K562 (cell line): ENCODE results near the gene ZNF790. TPM values are rescaled to one million over a fixed set of nuclear protein-coding genes. Genes with fewer than 3 reads are reported as not detected.
A peak's percentile ranks its signal among the peaks of the same experiment; 100 is the strongest.

Experiments
- CTBP1 ChIP-seq: fragments of 450-650 bp; IDR thresholded peaks from 2 replicates; pipeline ENCODE4 v1.6.1; 2016; ENCODE audit warnings: borderline replicate concordance
- EGR1 ChIP-seq: fragments of 450-650 bp; conservative IDR thresholded peaks from 2 replicates; pipeline ENCODE4 v1.6.1; 2017; ENCODE audit warnings: mild to moderate bottlenecking
- POLR2A ChIP-seq: fragments of 450-650 bp; conservative IDR thresholded peaks from 2 replicates; pipeline ENCODE4 v1.6.1; 2016
- POLR2G ChIP-seq: fragments of 200-400 bp; formaldehyde crosslinking; IDR thresholded peaks from 2 replicates; pipeline ENCODE4 v1.6.1; 2017; ENCODE audit warnings: low read depth, mild to moderate bottlenecking, antibody characterized with exemption, low read length, moderate library complexity
- ZNF143 ChIP-seq: sonication (generic); formaldehyde crosslinking; IDR thresholded peaks from 2 replicates; pipeline ENCODE4 v1.9.0; 2022; ENCODE audit warnings: mild to moderate bottlenecking, missing genetic modification reagents
- polyA plus RNA-seq, 8 experiments: library from polyadenylated mRNA; depleted of rRNA in 4 of 8; stranded (reverse) in 5 of 8; unstranded in 3 of 8; fragments of >200 nt; fragmentation: Nextera tagmentation in 2 of 8; fragmentation: Illumina TruSeq in 1 of 8; extraction: Ambion mirVana in 2 of 8; extraction: Trizol in 1 of 8; gene quantifications; 2 replicates each; pipeline versions ENCODE4 v1.2.1 to v1.2.3, GENCODE V29; 2011 to 2014; ENCODE audit warnings: inconsistent platforms in 1 of 8, missing spikeins in 1 of 8
- total RNA-seq, 7 experiments: library from RNA; depleted of rRNA in 6 of 7; stranded (reverse); fragments of >200 nt in 6 of 7; fragmentation: Illumina TruSeq in 2 of 7; extraction: Trizol in 2 of 7; gene quantifications; 2 replicates each; pipeline versions ENCODE4 v1.2.1 to v1.2.3, GENCODE V29; 2011 to 2021; ENCODE audit warnings: low replicate concordance in 1 of 7
- TF ChIP-seq, protein P1 (sequence below): fragments of 450-650 bp; IDR thresholded peaks from 2 replicates; pipeline ENCODE4 v1.6.1; 2017; ENCODE audit warnings: mild to moderate bottlenecking, moderate library complexity
- TF ChIP-seq, protein P2 (sequence below), 2 experiments: fragments of 450-650 bp; IDR thresholded peaks; 2 replicates each; pipeline ENCODE4 v1.6.1; 2018; ENCODE audit warnings: mild to moderate bottlenecking in 2 of 2, low read depth in 1 of 2; ENCODE audit not compliant: partially characterized antibody in 2 of 2
- TF ChIP-seq, protein P3 (sequence below): fragments of 450-650 bp; formaldehyde crosslinking; IDR thresholded peaks from 2 replicates; pipeline ENCODE4 v1.4.0; 2022; ENCODE audit warnings: missing genetic modification characterization
- TF ChIP-seq, protein P4 (sequence below): fragments of 450-650 bp; formaldehyde crosslinking; IDR thresholded peaks from 2 replicates; pipeline ENCODE4 v1.4.0; 2020; ENCODE audit warnings: mild to moderate bottlenecking, mixed read lengths

The ZNF790 gene
- total and polyA plus RNA-seq, 9 of the 15 experiments (the other 6 are each of a cell fraction or from before 2014, with no cell fraction given), result 0.33 to 1.7 (median 0.53) TPM

DNA sequence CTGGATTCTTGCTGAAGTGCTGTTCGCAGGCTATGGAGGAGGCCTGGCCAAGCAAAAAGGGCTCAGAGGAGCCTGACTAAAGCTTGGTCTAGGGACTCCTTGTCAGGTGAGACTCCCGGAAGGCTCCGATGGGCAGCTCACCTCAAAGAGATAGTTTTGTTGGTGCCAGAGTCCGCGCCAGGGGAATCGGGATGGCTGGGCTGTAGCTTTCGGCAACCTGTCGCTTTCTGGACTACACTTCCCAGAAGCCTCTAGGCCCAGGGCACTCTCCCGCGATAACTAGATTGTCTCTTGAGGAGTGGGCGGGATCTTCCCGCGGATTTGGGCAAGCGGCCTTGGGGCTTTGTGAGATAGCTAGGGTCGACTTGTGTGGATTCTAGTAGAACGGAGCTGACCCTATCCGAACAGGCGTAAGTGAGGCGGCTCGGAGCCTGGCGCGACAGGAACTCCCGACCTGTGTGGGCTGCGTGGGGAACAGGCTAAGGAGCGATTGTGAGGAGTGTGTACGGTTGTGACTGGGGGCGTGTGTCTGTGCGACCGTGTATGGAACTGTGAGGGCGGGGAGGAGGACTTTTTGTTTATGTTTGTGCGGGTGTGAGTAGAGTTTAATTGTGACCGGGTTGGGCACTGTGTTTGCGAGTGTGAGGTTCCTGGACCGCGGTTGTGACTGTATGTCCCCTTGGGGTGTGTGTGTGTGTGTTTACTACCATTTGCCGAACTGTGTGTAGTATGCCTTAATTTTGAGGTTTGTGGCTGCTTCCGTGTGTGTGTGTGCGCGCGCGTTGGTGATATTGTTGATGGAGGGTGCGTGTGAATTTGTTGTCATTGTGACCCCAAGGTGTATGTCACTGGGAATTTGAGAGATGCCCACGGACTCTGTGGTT, 12.6 kb upstream of the ZNF790 start, which contains the start of gene ZNF345 (continued):
- TF ChIP-seq, protein P1, sequence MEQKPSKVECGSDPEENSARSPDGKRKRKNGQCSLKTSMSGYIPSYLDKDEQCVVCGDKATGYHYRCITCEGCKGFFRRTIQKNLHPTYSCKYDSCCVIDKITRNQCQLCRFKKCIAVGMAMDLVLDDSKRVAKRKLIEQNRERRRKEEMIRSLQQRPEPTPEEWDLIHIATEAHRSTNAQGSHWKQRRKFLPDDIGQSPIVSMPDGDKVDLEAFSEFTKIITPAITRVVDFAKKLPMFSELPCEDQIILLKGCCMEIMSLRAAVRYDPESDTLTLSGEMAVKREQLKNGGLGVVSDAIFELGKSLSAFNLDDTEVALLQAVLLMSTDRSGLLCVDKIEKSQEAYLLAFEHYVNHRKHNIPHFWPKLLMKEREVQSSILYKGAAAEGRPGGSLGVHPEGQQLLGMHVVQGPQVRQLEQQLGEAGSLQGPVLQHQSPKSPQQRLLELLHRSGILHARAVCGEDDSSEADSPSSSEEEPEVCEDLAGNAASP, result no peak
- TF ChIP-seq POLR2G, result peak; percentile 64
- TF ChIP-seq, protein P2, sequence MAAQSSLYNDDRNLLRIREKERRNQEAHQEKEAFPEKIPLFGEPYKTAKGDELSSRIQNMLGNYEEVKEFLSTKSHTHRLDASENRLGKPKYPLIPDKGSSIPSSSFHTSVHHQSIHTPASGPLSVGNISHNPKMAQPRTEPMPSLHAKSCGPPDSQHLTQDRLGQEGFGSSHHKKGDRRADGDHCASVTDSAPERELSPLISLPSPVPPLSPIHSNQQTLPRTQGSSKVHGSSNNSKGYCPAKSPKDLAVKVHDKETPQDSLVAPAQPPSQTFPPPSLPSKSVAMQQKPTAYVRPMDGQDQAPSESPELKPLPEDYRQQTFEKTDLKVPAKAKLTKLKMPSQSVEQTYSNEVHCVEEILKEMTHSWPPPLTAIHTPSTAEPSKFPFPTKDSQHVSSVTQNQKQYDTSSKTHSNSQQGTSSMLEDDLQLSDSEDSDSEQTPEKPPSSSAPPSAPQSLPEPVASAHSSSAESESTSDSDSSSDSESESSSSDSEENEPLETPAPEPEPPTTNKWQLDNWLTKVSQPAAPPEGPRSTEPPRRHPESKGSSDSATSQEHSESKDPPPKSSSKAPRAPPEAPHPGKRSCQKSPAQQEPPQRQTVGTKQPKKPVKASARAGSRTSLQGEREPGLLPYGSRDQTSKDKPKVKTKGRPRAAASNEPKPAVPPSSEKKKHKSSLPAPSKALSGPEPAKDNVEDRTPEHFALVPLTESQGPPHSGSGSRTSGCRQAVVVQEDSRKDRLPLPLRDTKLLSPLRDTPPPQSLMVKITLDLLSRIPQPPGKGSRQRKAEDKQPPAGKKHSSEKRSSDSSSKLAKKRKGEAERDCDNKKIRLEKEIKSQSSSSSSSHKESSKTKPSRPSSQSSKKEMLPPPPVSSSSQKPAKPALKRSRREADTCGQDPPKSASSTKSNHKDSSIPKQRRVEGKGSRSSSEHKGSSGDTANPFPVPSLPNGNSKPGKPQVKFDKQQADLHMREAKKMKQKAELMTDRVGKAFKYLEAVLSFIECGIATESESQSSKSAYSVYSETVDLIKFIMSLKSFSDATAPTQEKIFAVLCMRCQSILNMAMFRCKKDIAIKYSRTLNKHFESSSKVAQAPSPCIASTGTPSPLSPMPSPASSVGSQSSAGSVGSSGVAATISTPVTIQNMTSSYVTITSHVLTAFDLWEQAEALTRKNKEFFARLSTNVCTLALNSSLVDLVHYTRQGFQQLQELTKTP (IDR thresholded peaks at IDR 0.05; ENCODE audit: low read depth in 1 of 2, partially characterized antibody in 2 of 2), result peak in 1 of 2 experiments; percentile 47
- TF ChIP-seq CTBP1, result no peak
- peak; percentile 69 for TF ChIP-seq ZNF143 (CRISPR knock-in tag)
- peak; percentile 46; the same call in 1 of the 2 replicates for TF ChIP-seq POLR2A
- TF ChIP-seq, protein P3, sequence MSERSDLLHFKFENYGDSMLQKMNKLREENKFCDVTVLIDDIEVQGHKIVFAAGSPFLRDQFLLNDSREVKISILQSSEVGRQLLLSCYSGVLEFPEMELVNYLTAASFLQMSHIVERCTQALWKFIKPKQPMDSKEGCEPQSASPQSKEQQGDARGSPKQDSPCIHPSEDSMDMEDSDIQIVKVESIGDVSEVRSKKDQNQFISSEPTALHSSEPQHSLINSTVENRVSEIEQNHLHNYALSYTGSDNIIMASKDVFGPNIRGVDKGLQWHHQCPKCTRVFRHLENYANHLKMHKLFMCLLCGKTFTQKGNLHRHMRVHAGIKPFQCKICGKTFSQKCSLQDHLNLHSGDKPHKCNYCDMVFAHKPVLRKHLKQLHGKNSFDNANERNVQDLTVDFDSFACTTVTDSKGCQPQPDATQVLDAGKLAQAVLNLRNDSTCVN (CRISPR knock-in tag), result 0 out of 2 replicates have a peak, but pooled peaks have one; percentile 21
- TF ChIP-seq, protein P4, sequence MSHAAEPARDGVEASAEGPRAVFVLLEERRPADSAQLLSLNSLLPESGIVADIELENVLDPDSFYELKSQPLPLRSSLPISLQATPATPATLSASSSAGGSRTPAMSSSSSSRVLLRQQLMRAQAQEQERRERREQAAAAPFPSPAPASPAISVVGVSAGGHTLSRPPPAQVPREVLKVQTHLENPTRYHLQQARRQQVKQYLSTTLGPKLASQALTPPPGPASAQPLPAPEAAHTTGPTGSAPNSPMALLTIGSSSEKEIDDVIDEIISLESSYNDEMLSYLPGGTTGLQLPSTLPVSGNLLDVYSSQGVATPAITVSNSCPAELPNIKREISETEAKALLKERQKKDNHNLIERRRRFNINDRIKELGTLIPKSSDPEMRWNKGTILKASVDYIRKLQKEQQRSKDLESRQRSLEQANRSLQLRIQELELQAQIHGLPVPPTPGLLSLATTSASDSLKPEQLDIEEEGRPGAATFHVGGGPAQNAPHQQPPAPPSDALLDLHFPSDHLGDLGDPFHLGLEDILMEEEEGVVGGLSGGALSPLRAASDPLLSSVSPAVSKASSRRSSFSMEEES (CRISPR knock-in tag), result no peak
- TF ChIP-seq EGR1, result peak; percentile 44
